HL-60/S4 (cell line): ENCODE results near the gene OTUD4.

Experiments
- in situ Hi-C: fragments of 300-500 bp; cut with MboI; formaldehyde crosslinking; loops from 2 replicates; pipeline ENCODE4 v1.14.3; 2022; ENCODE audit warnings: low sequenced_read_pairs

OTUD4 gene

GRCh38 chr4:145130788-145131399, 49.5 kb downstream of the OTUD4 start:
- in situ Hi-C loops, result no loop called here

- in situ Hi-C loops, result no loop called here
Observed at GRCh38 chr4:145130130-145130529, 50.3 kb downstream of the OTUD4 start.

- in situ Hi-C loops, result no loop called here
Observed at GRCh38 chr4:145125396-145125795, 55.0 kb downstream of the OTUD4 start.

GRCh38 chr4:145108128-145108527, 72.3 kb downstream of the OTUD4 start:
- in situ Hi-C loops, result no loop called here

- in situ Hi-C loops, result no loop called here
Observed at GRCh38 chr4:145107126-145107525, 73.3 kb downstream of the OTUD4 start.

GRCh38 chr4:145103496-145103895, 76.9 kb downstream of the OTUD4 start:
- in situ Hi-C loops, result no loop called here

- in situ Hi-C loops, result no loop called here
Observed at GRCh38 chr4:145102619-145103018, 77.8 kb downstream of the OTUD4 start.

- in situ Hi-C loops, result no loop called here
Observed at GRCh38 chr4:145101091-145101490, 79.3 kb downstream of the OTUD4 start.

- in situ Hi-C loops, result no loop called here
Observed at GRCh38 chr4:145099653-145100052, 80.7 kb downstream of the OTUD4 start.

- in situ Hi-C loops, result no loop called here
Observed at GRCh38 chr4:145098675-145099037, 81.7 kb downstream of the OTUD4 start.

GRCh38 chr4:145097821-145098674, 82.3 kb downstream of the OTUD4 start, which contains the start of the genes ABCE1 and ANAPC10:
Gene ABCE1 (plus strand): TSS chr4:145098311. CDS start chr4:145104413, 6,102 bp downstream.
Gene ANAPC10 (minus strand): TSS chr4:145098196. CDS start chr4:145096099, 2,097 bp downstream.
- in situ Hi-C loops, result no loop called here

- in situ Hi-C loops, result no loop called here
Observed at GRCh38 chr4:145097331-145097820, 83.0 kb downstream of the OTUD4 start.

GRCh38 chr4:145093638-145094037, 86.8 kb downstream of the OTUD4 start:
- in situ Hi-C loops, result no loop called here

- in situ Hi-C loops, result no loop called here
Observed at GRCh38 chr4:145090380-145090779, 90.0 kb downstream of the OTUD4 start.

GRCh38 chr4:145083891-145084605, 96.3 kb downstream of the OTUD4 start:
- in situ Hi-C loops, result no loop called here
